ENCODE data around the gene RNF207. TPM values are rescaled to one million over a fixed set of nuclear protein-coding genes. Genes with fewer than 3 reads are reported as not detected.

Gene RNF207
- total RNA-seq, 1 experiment from 2014 or later, result 4.9 TPM

- Mint-ChIP-seq H3K27me3 (ENCODE audit: low read depth) (peaks cover 38% of the 10 kb centered on the region), H3K4me1 (peaks cover 39% of the 10 kb centered on the region in 2 experiments), H3K9me3 (no peaks in the 10 kb centered on the region), H3K4me3 (peak overlapping the region; percentile 83 to 89), H3K27ac (no peak overlapping the region), H3K36me3 (ENCODE audit: insufficient read depth in 1 of 3, low read depth in 3 of 3) (no peaks in the 10 kb centered on the region)
- Histone ChIP-seq H3K4me2 (ENCODE audit: insufficient read depth, insufficient read length, low read length) (peak overlapping the region; percentile 79), H3K4me1 (ENCODE audit: insufficient read depth, low read length) (peaks cover 2% of the 10 kb centered on the region; the same call in 1 of the 2 replicates), H2BK20ac (ENCODE audit: low read depth, low read length, poor library complexity, severe bottlenecking) (no peak overlapping the region), H3K9me3 (ENCODE audit: control insufficient read depth, low read depth, low read length) (no peaks in the 10 kb centered on the region), H2AK5ac (ENCODE audit: insufficient read length, low read length) (no peak overlapping the region), H3K27me3 (ENCODE audit: insufficient read depth, low read length) (peaks cover 10% of the 10 kb centered on the region; the same call in 1 of the 2 replicates), H3K4ac (ENCODE audit: low read depth, low read length) (no peak overlapping the region), H2BK12ac (ENCODE audit: insufficient read length, low read depth, low read length) (no peak overlapping the region), H3K79me2 (ENCODE audit: insufficient read depth, low read length) (no peaks in the 10 kb centered on the region), H2BK15ac (ENCODE audit: low read depth, low read length) (no peak overlapping the region), H4K8ac (replicated peaks; ENCODE audit: insufficient read length, low read depth, low read length) (no peak overlapping the region), H2BK120ac (ENCODE audit: low read depth, low read length, poor library complexity, severe bottlenecking) (no peak overlapping the region), H4K91ac (ENCODE audit: insufficient read length, low read depth, low read length) (no peak overlapping the region), H2BK5ac (ENCODE audit: insufficient read length, low read length) (no peak overlapping the region), H4K5ac (ENCODE audit: insufficient read length, low read depth, low read length) (no peak overlapping the region), H3K79me1 (ENCODE audit: insufficient read depth, low read depth, low read length, poor library complexity, severe bottlenecking) (no peaks in the 10 kb centered on the region), H3K23ac (ENCODE audit: insufficient read length, low read depth, low read length) (no peak overlapping the region), H3T11ph (ENCODE audit: low read length) (no peak overlapping the region), H3K56ac (ENCODE audit: insufficient read length, low read depth, low read length) (no peak overlapping the region), H3K18ac (ENCODE audit: insufficient read length, low read depth, low read length) (no peak overlapping the region), H3K27ac (ENCODE audit: insufficient read length, low read depth, low read length) (no peak overlapping the region), H3K23me2 (ENCODE audit: insufficient read length, low read depth, low read length, poor library complexity, severe bottlenecking) (peaks cover 28% of the 10 kb centered on the region), H3K9ac (ENCODE audit: extremely low read depth, insufficient read length, low read length) (no peak overlapping the region), H3K14ac (ENCODE audit: insufficient read depth, low read length) (no peak overlapping the region), H2AFZ (ENCODE audit: low read length) (no peak overlapping the region), H4K20me1 (ENCODE audit: control insufficient read depth, insufficient read depth, insufficient read length) (no peaks in the 10 kb centered on the region)
- DNase-seq, result peak; percentile 89
- WGBS (ENCODE audit: extremely low coverage, insufficient read length, low lambda C conversion rate), result no CpG with 5 or more reads among the region's 79 CpGs
- TF ChIP-seq CTCF (conservative IDR thresholded peaks at IDR 0.05), result peak; percentile 76
Observed at GRCh38 chr1:6245086-6245868, 39.4 kb downstream of the RNF207 start.
